GM12801 (cell line): ENCODE results near the gene TFB1M.

Source experiments
- TF ChIP-seq, protein P1 (sequence below): IDR thresholded peaks from one replicate; pipeline ENCODE4 v1.5.1; 2011; ENCODE audit warnings: control low read depth; ENCODE audit not compliant: insufficient read length; ENCODE audit errors: extremely low read depth

TFB1M gene

DNA sequence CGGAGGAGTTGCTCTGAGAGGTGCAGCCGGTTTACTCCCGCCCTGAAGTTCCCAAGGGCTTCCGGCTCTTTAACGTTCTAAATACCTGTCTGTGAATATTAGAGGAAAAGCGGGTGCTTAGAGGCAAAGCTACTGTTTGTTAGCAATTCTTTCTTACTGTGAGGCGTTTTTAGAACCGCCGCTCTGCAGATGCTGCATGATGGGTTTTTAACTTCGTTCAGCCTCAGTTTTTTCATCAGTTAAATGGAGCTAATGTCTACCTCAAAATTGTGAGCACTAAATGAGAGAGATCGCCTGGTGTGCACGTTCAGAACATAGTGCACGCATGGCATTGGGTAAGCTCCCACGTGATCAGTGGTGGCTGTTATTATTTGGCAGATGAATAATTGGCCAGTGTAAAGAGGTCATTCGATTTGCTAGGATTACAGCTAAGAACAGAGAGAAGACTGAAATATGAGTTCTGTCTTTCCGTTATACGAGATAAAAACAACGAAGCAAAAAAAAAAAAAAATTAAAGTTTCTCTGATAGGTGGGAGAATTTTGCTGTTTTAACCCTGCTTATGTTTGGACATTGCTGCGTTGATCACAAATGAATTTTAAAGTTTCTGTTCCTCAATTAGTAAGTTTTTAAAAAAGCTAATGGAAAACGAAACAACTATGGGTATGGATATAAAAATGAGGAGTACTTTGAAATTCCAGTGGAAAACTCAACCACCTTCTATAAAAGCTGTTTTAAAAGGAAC is 660 bp upstream of the TFB1M start:
- TF ChIP-seq, protein P1, sequence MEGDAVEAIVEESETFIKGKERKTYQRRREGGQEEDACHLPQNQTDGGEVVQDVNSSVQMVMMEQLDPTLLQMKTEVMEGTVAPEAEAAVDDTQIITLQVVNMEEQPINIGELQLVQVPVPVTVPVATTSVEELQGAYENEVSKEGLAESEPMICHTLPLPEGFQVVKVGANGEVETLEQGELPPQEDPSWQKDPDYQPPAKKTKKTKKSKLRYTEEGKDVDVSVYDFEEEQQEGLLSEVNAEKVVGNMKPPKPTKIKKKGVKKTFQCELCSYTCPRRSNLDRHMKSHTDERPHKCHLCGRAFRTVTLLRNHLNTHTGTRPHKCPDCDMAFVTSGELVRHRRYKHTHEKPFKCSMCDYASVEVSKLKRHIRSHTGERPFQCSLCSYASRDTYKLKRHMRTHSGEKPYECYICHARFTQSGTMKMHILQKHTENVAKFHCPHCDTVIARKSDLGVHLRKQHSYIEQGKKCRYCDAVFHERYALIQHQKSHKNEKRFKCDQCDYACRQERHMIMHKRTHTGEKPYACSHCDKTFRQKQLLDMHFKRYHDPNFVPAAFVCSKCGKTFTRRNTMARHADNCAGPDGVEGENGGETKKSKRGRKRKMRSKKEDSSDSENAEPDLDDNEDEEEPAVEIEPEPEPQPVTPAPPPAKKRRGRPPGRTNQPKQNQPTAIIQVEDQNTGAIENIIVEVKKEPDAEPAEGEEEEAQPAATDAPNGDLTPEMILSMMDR: no peak

DNA sequence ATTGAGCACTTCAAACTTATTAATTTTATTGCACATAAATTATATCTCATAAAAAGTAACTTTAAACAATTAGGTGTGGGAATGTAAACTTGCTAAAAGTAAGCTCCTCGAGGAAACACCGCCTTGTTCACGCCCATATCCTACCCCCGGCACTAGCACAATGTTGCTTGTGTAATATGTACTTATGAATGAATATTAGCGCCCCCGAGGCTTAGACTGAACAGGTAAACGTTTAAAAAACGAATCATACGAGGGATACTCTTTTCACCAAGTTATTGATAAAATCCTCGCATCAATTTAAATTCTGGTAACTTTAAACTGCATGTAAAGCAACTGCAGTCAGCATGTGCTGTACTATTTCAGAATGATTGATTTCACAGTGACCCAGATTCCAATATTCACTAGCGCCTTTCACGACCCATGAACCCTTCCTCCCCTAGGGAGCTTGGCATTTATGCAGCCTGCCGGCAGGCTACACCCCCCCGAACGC is 637 bp downstream of the TFB1M start:
- TF ChIP-seq, protein P1: no peak

DNA sequence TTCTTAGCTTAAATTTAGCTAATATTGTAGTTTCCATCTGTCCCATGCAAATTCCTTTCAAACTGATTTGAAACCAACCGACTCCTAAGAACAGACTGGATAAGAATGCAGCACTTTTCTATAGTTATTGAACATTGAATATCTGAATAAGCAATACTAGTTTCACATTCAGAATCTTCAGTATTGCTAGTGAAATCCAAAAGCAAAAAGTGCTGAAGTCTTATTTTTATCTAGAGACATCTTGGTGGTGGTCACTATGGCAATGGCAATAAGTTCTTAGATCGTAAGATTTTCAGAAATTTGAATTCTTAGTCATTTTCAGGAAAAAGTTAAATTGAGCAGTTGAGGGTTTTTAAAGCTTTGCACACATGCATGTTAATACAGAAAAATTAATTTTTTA is 2.7 kb downstream of the TFB1M start:
- TF ChIP-seq, protein P1: no peak

DNA sequence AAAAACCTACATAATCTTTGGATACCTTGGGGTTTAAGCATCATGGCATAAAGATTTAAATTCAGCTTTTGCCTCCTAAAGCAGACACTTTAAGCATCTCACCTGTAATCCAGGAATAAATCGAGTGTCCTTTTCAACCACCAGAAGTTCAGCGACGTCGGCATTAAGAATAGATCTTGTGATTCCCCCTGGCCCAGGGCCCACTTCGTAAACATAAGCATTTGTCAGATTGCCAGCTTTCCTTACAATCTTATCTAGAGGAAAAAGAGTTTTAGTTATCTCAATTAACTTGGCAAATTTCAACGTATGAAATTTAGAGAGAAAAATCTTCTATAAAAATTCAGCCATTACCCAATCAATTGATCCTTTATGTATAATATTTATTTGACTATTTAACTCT is 3.2 kb downstream of the TFB1M start:
- TF ChIP-seq, protein P1: no peak

DNA sequence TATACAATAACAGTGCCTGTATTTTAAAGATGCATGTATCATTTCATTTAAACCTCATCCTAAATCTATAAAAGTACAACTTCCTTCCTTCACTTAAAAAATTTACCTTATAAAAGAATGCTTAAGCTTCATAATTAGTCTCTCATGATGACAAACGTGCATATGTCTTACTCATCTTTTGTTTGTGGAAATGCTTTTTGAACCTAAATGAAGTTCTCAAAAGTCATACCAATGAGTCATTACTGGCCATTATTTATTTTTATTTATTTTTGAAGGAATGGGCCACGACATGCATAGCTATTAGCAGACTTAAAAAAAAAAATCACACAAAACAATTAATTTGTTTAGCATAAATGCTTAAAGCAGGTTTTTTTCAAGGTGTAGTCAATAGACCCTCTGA is 3.7 kb downstream of the TFB1M start:
- TF ChIP-seq, protein P1: no peak

DNA sequence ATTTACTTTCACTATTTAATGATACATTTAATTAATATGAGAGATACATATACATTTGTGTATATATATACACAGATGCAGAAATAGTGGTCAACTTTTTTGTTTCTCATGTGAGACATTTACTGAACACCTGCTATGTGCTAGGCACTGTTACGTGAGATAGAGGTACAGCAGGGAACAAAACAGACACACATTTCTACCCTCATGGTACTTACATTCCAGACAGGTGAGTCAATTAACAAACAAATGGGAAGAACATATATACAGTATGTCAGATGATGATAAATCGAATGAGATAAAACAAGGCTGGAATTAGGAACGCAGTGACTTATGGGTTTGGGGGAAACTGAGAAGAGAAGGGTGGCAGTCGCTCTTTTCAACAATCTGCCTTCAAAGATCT is 5.1 kb downstream of the TFB1M start:
- TF ChIP-seq, protein P1: no peak

DNA sequence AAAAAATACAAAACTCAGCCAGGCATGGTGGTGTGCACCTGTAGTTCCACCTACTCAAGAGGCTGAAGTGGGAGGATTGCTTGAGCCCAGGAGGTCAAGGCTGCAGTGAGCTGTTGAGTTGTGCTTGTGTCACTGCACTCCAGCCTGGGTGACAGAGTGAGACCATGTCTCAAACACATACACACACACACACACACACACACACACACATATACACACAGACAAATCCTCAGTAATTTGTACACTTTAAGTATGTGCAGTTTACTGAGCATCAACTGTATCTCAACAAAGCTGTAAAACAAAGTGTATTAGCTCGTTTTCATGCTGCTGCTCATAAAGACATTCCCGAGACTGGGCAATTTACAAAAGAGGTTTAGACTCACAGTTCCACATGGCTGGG is 7.3 kb downstream of the TFB1M start:
- TF ChIP-seq, protein P1: no peak
